CD14-positive monocyte (primary cell): ENCODE data around the gene IDH2. TPM values are rescaled to one million over a fixed set of nuclear protein-coding genes. Genes with fewer than 3 reads are reported as not detected.

Source experiments
- DNase-seq, 3 donors: peaks; one replicate each; pipeline ENCODE4 v3.0.0-alpha.2; 2011 to 2022
- H2AFZ ChIP-seq: 2 replicates; pipeline ENCODE4 v1.6.0; 2012; ENCODE audit warnings: mild to moderate bottlenecking, low read depth, low read length, inconsistent platforms; ENCODE audit not compliant: insufficient read depth, poor library complexity, severe bottlenecking
- H3K27ac ChIP-seq, 2 donors: 1 replicate in 1 of 2; 2 replicates in 1 of 2; pipeline ENCODE4 v1.5.1; 2012 to 2013; ENCODE audit warnings: low read length in 2 of 2, control low read depth in 1 of 2, inconsistent platforms in 1 of 2, low read depth in 1 of 2, mild to moderate bottlenecking in 1 of 2
- H3K27me3 ChIP-seq, 2 donors: one replicate each; pipeline versions ENCODE4 v1.6.0 to v1.6.1; 2011 to 2013; ENCODE audit warnings: low read length in 2 of 2; ENCODE audit not compliant: control insufficient read depth in 2 of 2, insufficient read depth in 2 of 2
- H3K36me3 ChIP-seq, 2 donors: replicated peaks in 1 of 2; 1 replicate in 1 of 2; 2 replicates in 1 of 2; pipeline versions ENCODE4 v1.5.1 to v1.6.1; 2012 to 2013; ENCODE audit warnings: low read length in 2 of 2, control low read depth in 1 of 2, inconsistent platforms in 1 of 2, mild to moderate bottlenecking in 1 of 2; ENCODE audit not compliant: insufficient read depth in 2 of 2, control insufficient read depth in 1 of 2
- H3K4me1 ChIP-seq, 2 donors: 1 replicate in 1 of 2; 2 replicates in 1 of 2; pipeline versions ENCODE4 v1.5.1 to v1.6.1; 2012 to 2013; ENCODE audit warnings: low read length in 2 of 2, control low read depth in 1 of 2, inconsistent platforms in 1 of 2, mild to moderate bottlenecking in 1 of 2, moderate library complexity in 1 of 2; ENCODE audit not compliant: insufficient read depth in 2 of 2, control insufficient read depth in 1 of 2
- H3K4me2 ChIP-seq: replicated peaks from 2 replicates; pipeline ENCODE3; 2012; ENCODE audit warnings: low read length, moderate library complexity, mild to moderate bottlenecking; ENCODE audit not compliant: poor library complexity, severe bottlenecking; ENCODE audit errors: extremely low read depth
- H3K4me3 ChIP-seq, 3 experiments: fragments of 200-600 bp in 1 of 3; sonication (generic) in 1 of 3; replicated peaks in 1 of 3; 1 replicate in 2 of 3; 2 replicates in 1 of 3; pipeline ENCODE4 v1.5.1; 2011 to 2013; ENCODE audit warnings: low read length in 3 of 3, mild to moderate bottlenecking in 3 of 3, control low read depth in 2 of 3, low read depth in 2 of 3, inconsistent platforms in 1 of 3, moderate library complexity in 1 of 3
- H3K79me2 ChIP-seq: 2 replicates; pipeline ENCODE4 v1.6.0; 2012; ENCODE audit warnings: mild to moderate bottlenecking, control low read depth, inconsistent platforms, low read length, moderate library complexity; ENCODE audit not compliant: insufficient read depth
- H3K9ac ChIP-seq: 2 replicates; pipeline ENCODE4 v1.6.0; 2017; ENCODE audit warnings: low read length, mild to moderate bottlenecking; ENCODE audit not compliant: insufficient read depth, poor library complexity, severe bottlenecking
- H3K9me3 ChIP-seq, 2 donors: replicated peaks in 1 of 2; 1 replicate in 1 of 2; 2 replicates in 1 of 2; pipeline versions ENCODE4 v1.5.1 to v1.6.1; 2012 to 2013; ENCODE audit warnings: low read length in 2 of 2, control low read depth in 1 of 2; ENCODE audit not compliant: control insufficient read depth in 1 of 2, insufficient read depth in 1 of 2
- H4K20me1 ChIP-seq: 2 replicates; pipeline ENCODE4 v1.6.0; 2012; ENCODE audit warnings: mild to moderate bottlenecking, low read length, control low read depth, moderate library complexity; ENCODE audit not compliant: insufficient read depth
- H3K27ac Mint-ChIP-seq, 7 donors: one replicate each; pipeline ENCODE4 v1.8.0; 2020; ENCODE audit warnings: mild to moderate bottlenecking in 7 of 7, mixed read lengths in 7 of 7, moderate library complexity in 6 of 7, inconsistent platforms in 2 of 7
- H3K27me3 Mint-ChIP-seq, 3 donors: one replicate each; pipeline ENCODE4 v1.8.0; 2021 to 2022; ENCODE audit warnings: low read depth in 3 of 3, mild to moderate bottlenecking in 3 of 3, mixed read lengths in 3 of 3, moderate library complexity in 3 of 3, inconsistent platforms in 1 of 3
- H3K36me3 Mint-ChIP-seq, 2 donors: one replicate each; pipeline ENCODE4 v1.8.0; 2020; ENCODE audit warnings: mixed read lengths in 2 of 2, inconsistent platforms in 1 of 2, mild to moderate bottlenecking in 1 of 2
- H3K4me1 Mint-ChIP-seq: one replicate; pipeline ENCODE4 v1.8.0; 2020; ENCODE audit warnings: mild to moderate bottlenecking, mixed read lengths
- H3K4me3 Mint-ChIP-seq, 2 donors: one replicate each; pipeline ENCODE4 v1.8.0; 2020; ENCODE audit warnings: mild to moderate bottlenecking in 2 of 2, mixed read lengths in 2 of 2, moderate library complexity in 1 of 2
- H3K9me3 Mint-ChIP-seq, 7 donors: one replicate each; pipeline ENCODE4 v1.8.0; 2020 to 2022; ENCODE audit warnings: mixed read lengths in 7 of 7, mild to moderate bottlenecking in 6 of 7, moderate library complexity in 6 of 7, inconsistent platforms in 2 of 7
- CTCF ChIP-seq: fragments of 200-600 bp; IDR thresholded peaks from one replicate; pipeline ENCODE4 v1.8.0; 2022; ENCODE audit warnings: antibody characterized with exemption, mild to moderate bottlenecking
- WGBS: methylation state at CpG from one replicate; pipeline ENCODE4 v1.1.5; 2013; ENCODE audit warnings: missing lambda C conversion rate; ENCODE audit not compliant: insufficient coverage; 5-methylcytosine and 5-hydroxymethylcytosine counted together
- intact Hi-C, 2 donors: fragments of 100-400 bp; cut with micrococcal nuclease; formaldehyde crosslinking; loops; one replicate each; pipeline versions ENCODE4 v1.15.0 to v1.15.1; 2023
- polyA plus RNA-seq, 3 donors: library from polyadenylated mRNA; depleted of rRNA in 1 of 3; unstranded in 2 of 3; stranded (reverse) in 1 of 3; fragments of 300-500 nt in 2 of 3; fragments of >200 nt in 1 of 3; fragmentation: Illumina TruSeq in 2 of 3; gene quantifications; 1 replicate in 2 of 3; 2 replicates in 1 of 3; pipeline ENCODE4 v1.2.3, GENCODE V29; 2012 to 2021
- small RNA-seq: library from RNA; depleted of rRNA; stranded (forward); fragments of <200 nt; gene quantifications from one replicate; pipeline ENCODE3, GENCODE V24; 2012; ENCODE audit warnings: low read depth; ENCODE audit not compliant: insufficient read length

The IDH2 gene
- polyA plus RNA-seq, 3 donors = 40.6 to 115 (median 82.2) TPM

DNA sequence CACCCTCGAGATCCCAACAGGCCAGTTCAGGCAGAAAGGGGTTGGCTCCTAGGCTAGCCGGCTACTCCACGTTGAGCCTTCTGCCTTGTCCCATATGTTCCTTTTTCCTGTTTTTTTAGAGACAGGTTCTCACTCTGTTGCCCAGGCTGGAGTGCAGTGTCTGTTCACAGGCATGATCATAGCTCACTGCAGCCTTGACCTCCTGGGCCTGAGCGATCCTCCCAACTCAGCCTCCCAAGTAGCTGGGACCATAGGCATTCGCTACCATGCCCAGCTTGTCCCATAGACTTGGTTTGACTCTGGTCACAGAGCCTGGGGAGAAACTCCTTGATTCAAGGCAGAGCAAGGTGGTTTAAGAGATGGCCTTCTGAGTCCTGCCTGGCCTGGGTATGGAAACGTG, 68.8 kb downstream of the IDH2 start:
- H3K4me1 ChIP-seq = peaks cover 97 to 100% of the 10 kb centered on the region in 2 donors

More for the DNA sequence above, 68.8 kb downstream of the IDH2 start:
- no peaks in the 10 kb centered on the region for H3K9me3 ChIP-seq
- no peak overlapping the region for H3K4me3 Mint-ChIP-seq
- H3K36me3 ChIP-seq = peaks cover 0 to 2% of the 10 kb centered on the region in 2 donors
- peak overlapping the region; percentile 91 to 97 for H3K27ac ChIP-seq
- DNase-seq = no peak
- no peaks in the 10 kb centered on the region for H4K20me1 ChIP-seq
- H3K4me2 ChIP-seq = peak overlapping the region; percentile 72
- no peaks in the 10 kb centered on the region for H3K9me3 Mint-ChIP-seq
- H3K27ac Mint-ChIP-seq = peak overlapping the region; percentile 93 to 99 (median 98)
- intact Hi-C loops = loop anchor here in 1 of 2 donors (5.0 to 10.0 kb wide), 2 partner anchors 36 to 59 kb away; no protein-coding TSS in a partner anchor
- peaks cover 80% of the 10 kb centered on the region for H3K79me2 ChIP-seq
- peak overlapping the region in 1 of 3 experiments; percentile 36 for H3K4me3 ChIP-seq
- peaks cover 13 to 28% of the 10 kb centered on the region in 2 donors for H3K36me3 Mint-ChIP-seq
- peaks cover 0 to 2% (median 2%) of the 10 kb centered on the region in 3 donors for H3K27me3 Mint-ChIP-seq
- no peaks in the 10 kb centered on the region for H3K27me3 ChIP-seq
- H3K4me1 Mint-ChIP-seq = peaks cover 88% of the 10 kb centered on the region
- peak overlapping the region; percentile 77 for H3K9ac ChIP-seq
- 83% methylated on average over 6 of the region's 6 CpGs for WGBS
- H2AFZ ChIP-seq = no peak overlapping the region
- no peak for TF ChIP-seq CTCF

Small RNA genes lying within 50 kb of the gene (small RNA-seq; reads per million reads assigned to genes)
- not detected for gene RF00066

Other genes with a start within 250 kb of the IDH2 start
- gene AP3S2, start 208.5 kb downstream of the IDH2 start, polyA plus RNA-seq = 10 to 100 TPM; 30.8 to 41.2 (median 32.4) TPM
- gene ARPIN, start 189.5 kb downstream of the IDH2 start, polyA plus RNA-seq = 10 to 100 TPM in 2 of 3 donors, 1 to 10 TPM in 1; 9.7 to 19.3 (median 14.0) TPM
- gene ZNF710, start 101.1 kb downstream of the IDH2 start, polyA plus RNA-seq = 10 to 100 TPM in 1 of 3 donors, 1 to 10 TPM in 2; 3.4 to 45.6 (median 4.8) TPM
- 10 to 100 TPM; 13.2 to 65.0 (median 22.0) TPM for gene SEMA4B, start 98.9 kb upstream of the IDH2 start, polyA plus RNA-seq
- gene CIB1, start 131.5 kb upstream of the IDH2 start, polyA plus RNA-seq = 100 to 1,000 TPM in 2 of 3 donors, 10 to 100 TPM in 1; 77.5 to 197 (median 169) TPM
- gene GDPGP1, start 131.7 kb upstream of the IDH2 start, polyA plus RNA-seq = 1 to 10 TPM in 1 of 3 donors, under 1 TPM in 2; 0.53 to 3.3 (median 0.91) TPM
- under 1 TPM in 2 of 3 donors, not detected in 1; 0.08 to 0.13 TPM for gene TTLL13, start 147.1 kb upstream of the IDH2 start, polyA plus RNA-seq
- 10 to 100 TPM; 14.4 to 20.3 (median 18.9) TPM for gene NGRN, start 163.2 kb upstream of the IDH2 start, polyA plus RNA-seq
- gene ZNF774, start 249.8 kb upstream of the IDH2 start, polyA plus RNA-seq = under 1 TPM in 2 of 3 donors, not detected in 1; 0.12 to 0.23 TPM